AG09309 (cell line): Measurements from ENCODE around the gene TPRA1.

Experiments used
- DNase-seq: peaks from one replicate; pipeline ENCODE4 v3.0.0-alpha.2; 2010; ENCODE audit warnings: low read depth
- H3K4me3 ChIP-seq: 2 replicates; pipeline ENCODE4 v1.5.1; 2011; ENCODE audit warnings: mild to moderate bottlenecking, low read depth, low read length, moderate library complexity; ENCODE audit not compliant: control insufficient read depth
- TF ChIP-seq, protein P1 (sequence below): IDR thresholded peaks from 2 replicates; pipeline ENCODE4 v1.5.1; 2011; ENCODE audit warnings: mild to moderate bottlenecking, low read depth, low read length, inconsistent platforms; ENCODE audit not compliant: insufficient read depth, control insufficient read depth; ENCODE audit errors: missing control alignments

Gene TPRA1

GRCh38 chr3:127566833-127567232 lies 23.7 kb downstream of the TPRA1 start:
- DNase-seq: no peak
- TF ChIP-seq, protein P1, sequence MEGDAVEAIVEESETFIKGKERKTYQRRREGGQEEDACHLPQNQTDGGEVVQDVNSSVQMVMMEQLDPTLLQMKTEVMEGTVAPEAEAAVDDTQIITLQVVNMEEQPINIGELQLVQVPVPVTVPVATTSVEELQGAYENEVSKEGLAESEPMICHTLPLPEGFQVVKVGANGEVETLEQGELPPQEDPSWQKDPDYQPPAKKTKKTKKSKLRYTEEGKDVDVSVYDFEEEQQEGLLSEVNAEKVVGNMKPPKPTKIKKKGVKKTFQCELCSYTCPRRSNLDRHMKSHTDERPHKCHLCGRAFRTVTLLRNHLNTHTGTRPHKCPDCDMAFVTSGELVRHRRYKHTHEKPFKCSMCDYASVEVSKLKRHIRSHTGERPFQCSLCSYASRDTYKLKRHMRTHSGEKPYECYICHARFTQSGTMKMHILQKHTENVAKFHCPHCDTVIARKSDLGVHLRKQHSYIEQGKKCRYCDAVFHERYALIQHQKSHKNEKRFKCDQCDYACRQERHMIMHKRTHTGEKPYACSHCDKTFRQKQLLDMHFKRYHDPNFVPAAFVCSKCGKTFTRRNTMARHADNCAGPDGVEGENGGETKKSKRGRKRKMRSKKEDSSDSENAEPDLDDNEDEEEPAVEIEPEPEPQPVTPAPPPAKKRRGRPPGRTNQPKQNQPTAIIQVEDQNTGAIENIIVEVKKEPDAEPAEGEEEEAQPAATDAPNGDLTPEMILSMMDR: no peak
- no peak overlapping the region for H3K4me3 ChIP-seq

GRCh38 chr3:127565711-127566110 lies 24.8 kb downstream of the TPRA1 start:
- no peak for DNase-seq
- H3K4me3 ChIP-seq: no peak overlapping the region
- TF ChIP-seq, protein P1: no peak

DNA sequence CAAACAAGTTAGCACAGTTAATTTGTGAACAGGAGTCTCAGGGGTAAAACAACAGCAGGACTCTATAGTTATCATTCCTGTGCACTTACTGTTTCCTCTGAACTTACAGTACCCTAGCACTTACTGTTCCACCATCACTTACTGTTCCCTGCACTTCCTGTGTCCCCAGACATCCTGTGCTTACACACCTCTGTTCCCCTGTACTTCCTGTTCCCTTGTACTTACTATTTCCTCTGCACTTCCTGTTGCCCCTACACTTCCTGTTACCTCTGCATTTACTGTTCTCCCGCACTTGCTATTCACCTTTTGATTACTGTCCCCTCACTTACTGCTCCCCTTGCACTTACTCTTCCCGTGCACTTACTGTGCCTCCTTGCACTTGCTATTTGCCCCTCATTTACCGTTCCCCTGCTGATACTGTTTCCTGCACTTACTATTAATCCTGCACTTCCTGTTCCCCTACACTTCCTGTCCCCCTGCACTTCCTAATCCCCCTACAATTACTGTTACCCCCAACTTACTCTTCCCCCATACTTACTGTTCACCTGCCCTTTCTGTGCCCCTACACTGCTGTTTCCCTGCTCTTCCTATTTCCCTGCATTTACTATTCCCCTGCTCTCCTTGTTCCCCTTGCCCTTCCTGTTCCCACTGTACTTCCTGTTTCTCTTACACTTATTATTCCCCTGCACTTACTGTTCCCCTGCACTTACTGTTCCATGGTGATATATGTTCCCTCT lies 30.3 kb downstream of the TPRA1 start:
- H3K4me3 ChIP-seq: no peak overlapping the region
- no peak for DNase-seq
- TF ChIP-seq, protein P1: no peak

DNA sequence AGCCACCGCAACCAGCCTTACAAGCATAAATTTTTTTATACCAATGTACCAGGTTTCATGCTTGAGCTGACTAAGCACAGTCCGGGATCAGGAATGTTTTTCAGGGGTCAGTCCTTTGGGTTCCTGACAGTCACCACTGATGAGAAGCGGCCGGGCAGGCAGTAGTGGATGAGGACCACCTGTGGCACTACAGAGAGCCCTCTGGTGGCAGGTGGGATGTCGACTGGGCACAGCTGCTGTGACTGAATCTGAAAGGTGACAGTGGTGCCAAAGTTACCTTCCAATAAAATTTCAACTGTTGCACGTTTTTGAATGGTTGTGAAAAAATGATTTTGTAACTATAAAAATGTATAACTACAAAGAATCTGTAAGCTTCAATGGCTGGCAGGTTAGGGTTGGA lies 34.0 kb downstream of the TPRA1 start:
- no peak overlapping the region for H3K4me3 ChIP-seq
- no peak for DNase-seq
- TF ChIP-seq, protein P1: no peak

DNA sequence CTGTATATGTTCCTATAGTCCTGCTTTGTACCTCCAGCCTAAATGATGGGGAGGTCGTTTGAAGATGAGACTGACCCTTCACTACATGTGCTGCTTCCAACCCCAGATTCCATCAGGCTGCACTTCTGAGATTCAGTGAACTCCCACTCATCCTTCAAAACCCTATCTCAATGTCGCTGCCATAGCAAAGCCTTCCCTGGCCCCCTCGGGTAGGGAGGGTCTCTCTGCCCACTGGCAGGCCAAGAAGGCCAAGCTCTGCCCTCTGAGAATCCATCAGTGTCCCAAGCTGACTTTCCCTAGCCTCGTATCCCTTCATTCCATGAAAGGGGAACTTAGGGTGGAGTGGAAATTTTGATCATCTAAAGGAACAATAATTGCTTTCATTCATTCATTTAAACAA lies 35.4 kb downstream of the TPRA1 start:
- TF ChIP-seq, protein P1: no peak
- H3K4me3 ChIP-seq: no peak overlapping the region
- no peak for DNase-seq

GRCh38 chr3:127552038-127552437 lies 38.5 kb downstream of the TPRA1 start:
- TF ChIP-seq, protein P1: no peak
- DNase-seq: no peak
- H3K4me3 ChIP-seq: no peak overlapping the region
